Left hindlimb (tissue), 1 donor: ENCODE measurements around the gene RNH1.

Source experiments
- DNase-seq: peaks from one replicate; pipeline ENCODE4 v3.0.0-alpha.2; 2018

The RNH1 gene

GRCh38 chr11:506995-507726 lies at the start of gene RNH1:
Gene RNH1, minus strand, starts transcription at chr11:507242. Its CDS starts 5,080 bp downstream, at chr11:502162.
- DNase-seq: peak; percentile 99

GRCh38 chr11:555780-556661 lies 49.0 kb upstream of the RNH1 start:
- no peak for DNase-seq

GRCh38 chr11:555227-555779 lies 48.3 kb upstream of the RNH1 start:
- no peak for DNase-seq

- no peak for DNase-seq
Observed at GRCh38 chr11:554428-555226, 47.6 kb upstream of the RNH1 start.

- DNase-seq: no peak
Observed at GRCh38 chr11:553988-554340, 46.9 kb upstream of the RNH1 start.

- DNase-seq: no peak
Observed at GRCh38 chr11:553083-553987, 46.3 kb upstream of the RNH1 start.

GRCh38 chr11:551596-551995 lies 44.6 kb upstream of the RNH1 start:
- DNase-seq: no peak

- no peak for DNase-seq
Observed at GRCh38 chr11:551131-551530, 44.1 kb upstream of the RNH1 start.

GRCh38 chr11:550746-551085 lies 43.7 kb upstream of the RNH1 start:
- DNase-seq: no peak

- DNase-seq: no peak
Observed at GRCh38 chr11:550021-550745, 43.1 kb upstream of the RNH1 start.

GRCh38 chr11:548700-549603 lies 41.9 kb upstream of the RNH1 start:
- no peak for DNase-seq

- DNase-seq: peak; percentile 18
Observed at GRCh38 chr11:545171-545570, 38.1 kb upstream of the RNH1 start.

- peak; percentile 13 for DNase-seq
Observed at GRCh38 chr11:544817-545166, 37.8 kb upstream of the RNH1 start.

GRCh38 chr11:541433-541885 lies 34.4 kb upstream of the RNH1 start:
- peak; percentile 25 for DNase-seq

GRCh38 chr11:540583-541432 lies 33.8 kb upstream of the RNH1 start:
- DNase-seq: peak; percentile 30

GRCh38 chr11:539971-540481 lies 33.0 kb upstream of the RNH1 start:
- DNase-seq: no peak

- peak; percentile 31 for DNase-seq
Observed at GRCh38 chr11:538431-539051, 31.5 kb upstream of the RNH1 start.

- DNase-seq: no peak
Observed at GRCh38 chr11:537622-538430, 30.8 kb upstream of the RNH1 start.
